ENCODE measurements around the gene UHRF2. TPM values are rescaled to one million over a fixed set of nuclear protein-coding genes. Genes with fewer than 3 reads are reported as not detected.
"Not testable (repeated sequence)": the region's sequence is repeated elsewhere in the genome, so short reads cannot be mapped to it uniquely, and the experiment has no call there.

The UHRF2 gene
- total RNA-seq, 1 experiment from 2014 or later = 47.0 TPM

DNA sequence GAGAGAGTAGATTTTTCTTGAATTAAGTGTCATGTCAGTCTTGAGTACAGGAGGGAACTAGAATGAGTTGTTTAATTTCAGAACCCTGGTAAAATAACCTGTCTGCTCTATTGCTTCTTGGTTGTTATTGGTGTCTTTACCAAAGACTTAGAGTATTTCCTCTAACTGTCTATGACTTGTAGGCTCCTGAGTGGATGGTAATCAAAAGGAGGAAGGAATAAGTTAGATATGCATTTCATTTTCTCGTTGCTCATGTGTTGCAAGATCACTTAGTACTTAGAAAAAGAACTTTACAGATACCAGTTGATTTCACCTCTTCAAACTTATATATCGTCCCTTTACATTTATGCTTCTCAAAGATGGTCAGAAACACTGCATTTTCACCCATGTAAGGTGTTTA is 31.1 kb downstream of the UHRF2 start:
- H3K4me3 ChIP-seq (ENCODE audit: insufficient read depth, low read depth, low read length) = no peak overlapping the region
- H3K36me3 ChIP-seq (replicated peaks; ENCODE audit: control insufficient read depth, insufficient read depth, low read length) = no peaks in the 10 kb centered on the region
- H3K27me3 ChIP-seq (ENCODE audit: control insufficient read depth, insufficient read depth, low read length) = no peaks in the 10 kb centered on the region
- no peak for DNase-seq

DNA sequence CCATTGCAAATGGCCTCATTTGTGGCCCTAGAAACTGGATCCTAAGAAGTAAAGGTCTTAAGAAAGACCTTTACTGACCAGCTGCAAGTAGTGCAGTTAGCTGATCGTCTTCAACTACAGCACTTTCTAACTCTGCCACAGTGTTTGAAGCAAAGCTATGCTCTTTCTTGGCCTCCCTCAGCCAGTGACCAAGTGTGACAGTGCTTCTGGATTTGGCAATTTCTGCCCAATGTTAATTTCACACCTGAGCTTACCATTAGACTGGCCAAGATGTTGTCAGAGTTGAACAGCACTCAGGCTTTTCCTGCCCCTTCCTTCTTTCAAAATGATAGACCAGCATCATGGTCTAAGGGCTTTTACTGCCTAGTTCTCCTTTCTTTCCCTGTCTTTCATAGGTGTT is 36.1 kb downstream of the UHRF2 start:
- Histone ChIP-seq H3K36me3 (replicated peaks; ENCODE audit: control insufficient read depth, insufficient read depth, low read length) (no peaks in the 10 kb centered on the region), H3K4me3 (ENCODE audit: insufficient read depth, low read depth, low read length) (no peak overlapping the region), H3K27me3 (ENCODE audit: control insufficient read depth, insufficient read depth, low read length) (no peaks in the 10 kb centered on the region)
- DNase-seq = no peak

DNA sequence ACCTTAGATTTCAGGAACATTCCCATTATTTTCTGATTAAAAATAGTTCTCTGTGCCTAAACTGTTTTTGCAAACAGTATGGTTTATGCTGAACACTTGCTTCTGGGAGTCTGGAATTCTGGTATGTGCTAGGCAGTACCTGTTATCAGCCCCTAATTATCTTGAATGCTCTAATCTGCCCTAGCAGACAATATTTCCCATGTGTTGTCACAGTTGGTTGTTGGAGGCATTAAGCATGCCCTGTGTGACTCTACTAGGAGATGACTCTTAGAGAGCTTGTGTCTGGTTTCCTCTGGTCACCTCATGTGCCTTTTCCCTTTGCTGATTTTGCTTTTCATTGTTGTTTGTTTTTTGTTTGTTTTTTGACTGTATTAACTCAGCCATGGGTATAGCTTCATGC is 36.6 kb downstream of the UHRF2 start:
- Histone ChIP-seq H3K36me3 (replicated peaks; ENCODE audit: control insufficient read depth, insufficient read depth, low read length) (no peaks in the 10 kb centered on the region), H3K4me3 (ENCODE audit: insufficient read depth, low read depth, low read length) (no peak overlapping the region), H3K27me3 (ENCODE audit: control insufficient read depth, insufficient read depth, low read length) (no peaks in the 10 kb centered on the region)
- no peak for DNase-seq

DNA sequence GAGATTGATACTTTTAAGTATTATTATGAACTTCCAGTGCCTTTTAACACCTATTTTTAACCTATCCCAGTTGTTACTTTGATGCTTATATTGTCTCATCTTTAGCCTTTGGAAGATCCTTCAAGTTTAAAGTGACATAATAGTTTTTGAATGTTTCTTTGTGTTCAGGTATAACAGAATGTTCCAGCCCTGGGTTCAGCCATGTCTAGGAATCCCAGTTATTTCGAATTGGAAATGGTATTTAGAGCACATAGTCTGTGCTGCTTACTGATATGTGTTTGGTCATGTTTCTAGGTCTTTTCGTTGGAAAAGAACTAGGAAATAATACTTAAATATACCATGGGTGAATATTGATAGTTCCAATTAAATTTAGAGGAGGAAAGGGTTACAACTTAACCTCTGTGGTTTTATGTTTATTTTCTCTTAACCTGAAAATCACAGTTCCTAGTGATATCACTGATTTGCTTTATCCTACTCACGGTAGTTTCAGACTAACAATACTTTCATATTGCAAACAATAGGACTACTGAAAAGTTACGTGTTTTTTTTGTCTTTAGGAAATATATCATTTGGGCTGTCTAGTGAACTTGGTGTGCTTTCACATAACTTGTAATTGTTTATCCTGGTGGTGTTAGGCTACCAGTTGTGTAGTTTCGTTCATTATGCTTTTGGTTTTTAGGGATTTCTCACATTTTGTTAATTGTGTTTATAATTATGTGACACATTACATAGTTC is 37.8 kb downstream of the UHRF2 start:
- Histone ChIP-seq H3K36me3 (replicated peaks; ENCODE audit: control insufficient read depth, insufficient read depth, low read length) (no peaks in the 10 kb centered on the region), H3K27me3 (ENCODE audit: control insufficient read depth, insufficient read depth, low read length) (no peaks in the 10 kb centered on the region), H3K4me3 (ENCODE audit: insufficient read depth, low read depth, low read length) (no peak overlapping the region)
- DNase-seq = no peak

DNA sequence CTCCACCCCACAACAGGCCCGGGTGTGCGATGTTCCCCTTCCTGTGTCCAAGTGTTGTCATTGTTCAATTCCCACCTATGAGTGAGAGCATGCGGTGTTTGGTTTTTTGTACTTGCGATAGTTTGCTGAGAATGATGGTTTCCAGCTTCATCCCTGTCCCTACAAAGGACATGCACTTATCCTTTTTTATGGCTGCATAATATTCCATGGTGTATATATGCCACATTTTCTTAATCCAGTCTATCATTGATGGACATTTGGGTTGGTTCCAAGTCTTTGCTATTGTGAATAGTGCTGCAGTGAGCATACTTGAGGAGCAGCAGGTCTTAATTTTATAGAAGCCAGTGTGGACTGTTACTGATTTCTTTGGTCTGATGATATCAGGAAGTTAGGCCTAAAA is 42.3 kb downstream of the UHRF2 start:
- H3K27me3 ChIP-seq (ENCODE audit: control insufficient read depth, insufficient read depth, low read length); DNase-seq; H3K36me3 ChIP-seq (replicated peaks; ENCODE audit: control insufficient read depth, insufficient read depth, low read length); H3K4me3 ChIP-seq (ENCODE audit: insufficient read depth, low read depth, low read length): not testable (repeated sequence)

DNA sequence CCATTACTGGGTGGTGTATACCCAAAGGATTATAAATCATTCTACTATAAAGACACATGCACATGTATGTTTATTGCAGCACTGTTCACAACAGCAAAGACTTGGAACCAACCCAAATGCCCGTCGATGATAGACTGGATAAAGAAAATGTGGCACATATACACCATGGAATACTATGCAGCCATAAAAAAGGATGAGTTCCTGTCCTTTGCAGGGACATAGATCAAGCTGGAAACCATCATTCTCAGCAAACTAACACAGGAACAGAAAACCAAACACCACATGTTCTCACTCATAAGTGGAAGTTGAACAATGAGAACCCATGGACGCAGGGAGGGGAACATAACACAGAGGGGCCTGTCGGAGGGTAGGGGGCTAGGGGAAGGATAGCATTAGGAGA is 45.7 kb downstream of the UHRF2 start:
- not testable (repeated sequence) for H3K36me3 ChIP-seq (replicated peaks; ENCODE audit: control insufficient read depth, insufficient read depth, low read length); H3K4me3 ChIP-seq (ENCODE audit: insufficient read depth, low read depth, low read length); H3K27me3 ChIP-seq (ENCODE audit: control insufficient read depth, insufficient read depth, low read length); DNase-seq

DNA sequence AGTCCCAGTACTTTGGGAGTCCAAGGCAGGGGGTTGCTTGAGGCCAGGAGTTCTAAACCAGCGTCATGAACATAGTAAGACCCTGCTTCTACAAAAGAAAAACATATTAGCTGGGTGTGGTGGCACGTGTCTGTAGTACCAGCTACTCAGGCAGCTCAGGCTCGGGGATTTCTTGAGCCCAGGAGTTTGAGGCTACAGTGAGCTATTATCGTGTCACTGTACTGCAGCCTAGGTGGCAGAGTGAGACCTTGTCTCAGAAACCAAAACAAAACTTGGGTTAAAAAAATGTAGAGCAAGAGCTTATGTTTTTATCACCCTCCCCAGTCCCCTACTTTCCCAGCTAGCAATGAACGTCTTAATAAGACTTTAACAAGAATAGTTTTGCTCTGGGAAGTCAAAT is 46.7 kb downstream of the UHRF2 start:
- Histone ChIP-seq H3K4me3 (ENCODE audit: insufficient read depth, low read depth, low read length) (no peak overlapping the region), H3K36me3 (replicated peaks; ENCODE audit: control insufficient read depth, insufficient read depth, low read length) (no peaks in the 10 kb centered on the region), H3K27me3 (ENCODE audit: control insufficient read depth, insufficient read depth, low read length) (no peaks in the 10 kb centered on the region)
- DNase-seq = no peak

DNA sequence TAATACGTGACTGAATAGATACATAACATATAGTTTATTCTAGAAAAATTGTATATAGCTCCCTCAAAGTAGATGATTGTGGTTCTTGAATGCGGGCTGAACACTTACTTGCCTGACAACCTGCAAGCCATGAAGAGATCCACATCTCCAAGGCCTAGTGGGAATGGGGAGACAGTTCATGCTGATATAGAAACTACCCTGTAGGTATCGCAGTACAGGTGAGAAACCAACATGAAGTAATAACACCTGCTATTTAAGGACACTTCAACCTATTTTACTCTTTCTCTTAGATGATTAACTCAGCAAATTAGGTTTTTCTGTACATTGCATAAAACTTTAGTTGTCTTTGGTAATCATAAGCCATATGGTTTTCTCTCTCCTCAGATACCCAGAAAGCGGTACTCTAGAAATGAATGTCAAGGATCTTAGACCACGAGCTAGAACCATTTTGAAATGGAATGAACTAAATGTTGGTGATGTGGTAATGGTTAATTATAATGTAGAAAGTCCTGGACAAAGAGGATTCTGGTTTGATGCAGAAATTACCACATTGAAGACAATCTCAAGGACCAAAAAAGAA is 47.3 kb downstream of the UHRF2 start:
- no peak for DNase-seq
- H3K4me3 ChIP-seq (ENCODE audit: insufficient read depth, low read depth, low read length) = no peak overlapping the region
- no peaks in the 10 kb centered on the region for H3K36me3 ChIP-seq (replicated peaks; ENCODE audit: control insufficient read depth, insufficient read depth, low read length)
- no peaks in the 10 kb centered on the region for H3K27me3 ChIP-seq (ENCODE audit: control insufficient read depth, insufficient read depth, low read length)

DNA sequence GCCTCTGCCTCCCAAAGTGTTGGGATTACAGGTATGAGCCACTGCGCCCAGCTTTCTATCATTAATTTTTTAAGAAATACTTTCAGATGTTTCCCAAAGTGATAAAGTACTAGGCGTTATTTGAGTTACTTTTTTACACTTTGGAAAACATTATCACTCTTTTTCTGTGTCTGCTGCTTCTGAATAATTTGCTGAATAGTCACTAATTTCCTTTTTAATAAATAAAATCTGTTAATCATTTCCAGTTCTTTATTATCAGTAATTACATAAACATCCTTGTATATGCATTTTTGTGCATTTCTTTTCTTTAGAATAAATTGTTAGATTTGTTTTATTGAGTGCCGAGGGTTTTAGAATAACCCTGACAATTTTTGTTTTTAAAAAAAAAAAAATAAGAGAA is 48.6 kb downstream of the UHRF2 start:
- DNase-seq = no peak
- H3K27me3 ChIP-seq (ENCODE audit: control insufficient read depth, insufficient read depth, low read length) = no peaks in the 10 kb centered on the region

DNA sequence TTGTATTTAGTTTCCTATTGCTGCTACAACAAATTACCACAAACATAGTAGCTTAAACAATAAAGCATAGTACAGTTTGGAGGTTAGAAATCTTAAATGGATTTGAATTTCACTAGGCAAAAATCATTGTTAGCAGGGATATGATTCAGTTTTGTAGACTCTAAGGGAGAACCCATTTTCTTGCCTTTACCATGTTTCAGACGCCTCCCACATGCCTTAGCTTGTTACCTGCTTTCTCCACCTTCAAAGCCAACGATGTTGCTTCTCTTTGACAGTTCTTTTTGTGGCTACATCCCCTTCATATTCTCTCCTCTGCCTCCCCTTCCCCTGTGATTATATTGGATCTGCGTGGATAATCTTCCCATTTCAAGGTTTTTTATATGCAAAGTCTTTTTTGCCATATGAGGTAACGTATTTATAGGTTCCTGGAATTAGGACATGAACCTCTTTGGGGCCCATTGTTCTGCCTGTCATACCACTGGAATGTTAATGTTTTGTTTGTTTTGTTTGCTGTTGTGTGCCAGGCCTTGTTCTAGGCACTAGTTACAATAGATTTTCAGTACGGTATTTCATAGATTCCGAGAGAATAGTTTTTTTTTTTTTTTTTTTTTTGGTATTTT is 54.1 kb downstream of the UHRF2 start:
- H3K36me3 ChIP-seq (replicated peaks; ENCODE audit: control insufficient read depth, insufficient read depth, low read length) = no peaks in the 10 kb centered on the region
- no peaks in the 10 kb centered on the region for H3K27me3 ChIP-seq (ENCODE audit: control insufficient read depth, insufficient read depth, low read length)
- H3K4me3 ChIP-seq (ENCODE audit: insufficient read depth, low read depth, low read length) = no peak overlapping the region
- DNase-seq = no peak

More for the DNA sequence above, 48.6 kb downstream of the UHRF2 start:
- no peak overlapping the region for H3K4me3 ChIP-seq (ENCODE audit: insufficient read depth, low read depth, low read length)
- no peaks in the 10 kb centered on the region for H3K36me3 ChIP-seq (replicated peaks; ENCODE audit: control insufficient read depth, insufficient read depth, low read length)

DNA sequence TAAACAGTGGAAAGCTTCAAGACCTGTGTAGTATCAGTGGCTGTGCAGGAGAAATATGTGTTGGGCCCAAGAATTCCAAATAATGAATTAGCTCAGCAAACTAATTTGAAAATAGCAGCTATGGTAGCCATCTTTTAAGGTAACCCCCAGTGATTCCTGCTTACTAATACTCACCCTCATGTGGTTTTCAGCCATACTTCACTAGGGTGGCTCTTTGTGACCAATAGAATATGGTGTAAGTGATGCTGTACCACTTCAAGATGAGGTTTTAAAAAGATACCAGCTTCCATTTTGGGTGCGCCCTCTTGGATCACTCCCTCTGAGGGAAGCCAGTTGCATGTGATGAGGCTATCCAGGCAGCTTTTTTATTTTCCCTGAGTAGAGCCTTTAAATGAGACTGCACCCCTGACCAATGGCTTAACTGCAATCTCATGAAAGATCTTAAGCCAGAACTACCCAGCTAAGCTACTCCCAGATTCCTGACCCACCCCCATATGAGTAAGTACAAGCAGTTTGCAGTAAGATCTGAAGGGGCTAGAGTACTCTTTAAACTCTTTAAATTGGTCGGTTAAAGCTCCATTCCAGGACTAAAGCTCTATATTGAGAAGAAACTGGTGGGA is 58.3 kb downstream of the UHRF2 start:
- Histone ChIP-seq H3K27me3 (ENCODE audit: control insufficient read depth, insufficient read depth, low read length) (no peaks in the 10 kb centered on the region), H3K4me3 (ENCODE audit: insufficient read depth, low read depth, low read length) (no peak overlapping the region), H3K36me3 (replicated peaks; ENCODE audit: control insufficient read depth, insufficient read depth, low read length) (no peaks in the 10 kb centered on the region)
- DNase-seq = no peak

DNA sequence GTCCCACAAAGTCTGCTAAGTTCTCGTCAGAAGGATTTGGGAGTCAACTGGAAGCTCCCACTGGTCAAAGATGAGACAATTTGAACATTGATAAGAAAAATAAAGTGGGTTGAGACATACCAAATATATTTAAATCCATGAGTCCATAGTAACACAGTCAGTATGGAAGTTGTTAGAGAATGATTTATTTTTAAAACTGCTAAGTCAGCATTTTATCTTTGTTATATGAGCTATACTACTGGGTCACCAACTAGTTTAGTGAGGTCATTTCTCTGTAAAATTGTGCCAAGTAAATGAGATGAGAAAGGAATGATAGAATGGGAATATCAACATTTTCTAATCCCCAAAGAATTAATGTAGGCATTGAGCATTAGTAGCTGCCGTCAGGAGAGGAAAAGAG is 60.2 kb downstream of the UHRF2 start:
- Histone ChIP-seq H3K4me3 (ENCODE audit: insufficient read depth, low read depth, low read length) (no peak overlapping the region), H3K27me3 (ENCODE audit: control insufficient read depth, insufficient read depth, low read length) (no peaks in the 10 kb centered on the region), H3K36me3 (replicated peaks; ENCODE audit: control insufficient read depth, insufficient read depth, low read length) (no peaks in the 10 kb centered on the region)
- DNase-seq = no peak

DNA sequence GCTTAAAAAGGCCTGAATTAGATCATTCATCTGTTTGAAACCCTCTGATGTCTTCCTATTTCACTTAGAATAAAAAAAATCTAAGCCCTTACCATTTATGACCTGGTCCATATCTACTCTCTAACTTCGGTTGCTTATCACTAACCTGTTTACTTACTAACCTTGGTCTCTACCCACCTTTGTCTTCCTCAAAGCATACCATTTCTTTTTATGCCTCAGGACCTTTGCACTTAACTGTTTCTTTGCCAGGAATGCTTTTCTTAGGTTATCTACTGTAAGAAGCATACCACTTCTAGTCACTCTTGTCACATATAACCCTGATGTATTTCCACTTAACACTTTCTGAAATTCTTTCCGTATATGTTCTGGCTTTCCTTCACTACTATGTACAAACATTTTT is 67.0 kb downstream of the UHRF2 start:
- Histone ChIP-seq H3K36me3 (replicated peaks; ENCODE audit: control insufficient read depth, insufficient read depth, low read length) (peaks cover 4% of the 10 kb centered on the region), H3K27me3 (ENCODE audit: control insufficient read depth, insufficient read depth, low read length) (no peaks in the 10 kb centered on the region), H3K4me3 (ENCODE audit: insufficient read depth, low read depth, low read length) (no peak overlapping the region)
- DNase-seq = no peak

DNA sequence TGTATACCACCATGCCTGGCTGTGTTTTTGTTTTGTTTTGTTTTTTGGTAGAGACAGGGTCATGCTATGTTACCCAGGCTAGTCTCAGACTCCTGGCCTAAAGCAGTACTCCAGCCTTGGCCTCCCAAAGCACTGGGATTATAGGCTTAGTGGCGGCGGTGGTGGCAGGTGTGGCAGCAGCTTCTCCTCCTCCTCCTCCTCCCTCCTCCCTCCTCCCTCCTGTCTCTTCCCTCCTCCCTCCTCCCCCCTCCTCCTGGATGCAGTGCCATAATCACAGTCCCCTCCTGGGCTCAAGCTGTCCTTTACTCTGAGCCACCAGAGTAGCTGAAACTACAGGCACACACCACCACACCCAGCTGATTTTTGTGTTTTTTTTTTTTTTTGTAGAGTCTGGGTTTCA is 71.2 kb downstream of the UHRF2 start:
- peaks cover 4% of the 10 kb centered on the region for H3K36me3 ChIP-seq (replicated peaks; ENCODE audit: control insufficient read depth, insufficient read depth, low read length)
- no peaks in the 10 kb centered on the region for H3K27me3 ChIP-seq (ENCODE audit: control insufficient read depth, insufficient read depth, low read length)
- no peak for DNase-seq
- no peak overlapping the region for H3K4me3 ChIP-seq (ENCODE audit: insufficient read depth, low read depth, low read length)

DNA sequence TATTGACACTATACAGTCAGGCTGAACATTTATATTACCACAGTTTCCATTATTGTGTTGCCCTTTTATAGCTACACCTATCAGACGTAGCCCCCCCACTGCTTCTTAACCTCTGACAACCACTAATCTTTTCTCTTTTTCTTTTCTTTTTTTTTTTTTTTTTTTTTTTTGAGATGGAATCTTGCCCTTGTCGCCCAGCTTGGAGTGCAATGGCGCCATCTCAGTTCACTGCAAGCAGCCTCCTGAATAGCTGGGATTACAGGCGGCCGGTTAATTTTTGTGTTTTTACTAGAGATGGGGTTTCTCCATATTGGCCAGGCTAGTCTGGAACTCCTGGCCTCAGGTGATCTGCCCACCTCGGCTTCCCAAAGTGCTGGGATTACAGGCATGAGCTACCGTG is 75.4 kb downstream of the UHRF2 start:
- no peak for DNase-seq
- Histone ChIP-seq H3K4me3 (ENCODE audit: insufficient read depth, low read depth, low read length) (no peak overlapping the region), H3K27me3 (ENCODE audit: control insufficient read depth, insufficient read depth, low read length) (no peaks in the 10 kb centered on the region), H3K36me3 (replicated peaks; ENCODE audit: control insufficient read depth, insufficient read depth, low read length) (no peaks in the 10 kb centered on the region; the same call in 1 of the 2 replicates)
